IPS DF 19.7 (cell line): ENCODE results near the gene EIF6.
"Not testable (repeated sequence)": the region's sequence is repeated elsewhere in the genome, so short reads cannot be mapped to it uniquely, and the experiment has no call there.

Experiments used
- DNase-seq: peaks from one replicate; pipeline ENCODE4 v3.0.0-alpha.2; 2013; ENCODE audit warnings: low read depth, low spot score

Gene EIF6

GRCh38 chr20:35257175-35257909 is 27.2 kb downstream of the EIF6 start:
- no peak for DNase-seq

GRCh38 chr20:35254448-35254999 is 30.0 kb downstream of the EIF6 start:
- no peak for DNase-seq

GRCh38 chr20:35253010-35253409 is 31.6 kb downstream of the EIF6 start:
- DNase-seq, result no peak

GRCh38 chr20:35252598-35252997 is 32.0 kb downstream of the EIF6 start:
- DNase-seq, result not testable (repeated sequence)

- DNase-seq, result no peak
These were observed 32.5 kb downstream of the EIF6 start for GRCh38 chr20:35252037-35252461.

- DNase-seq, result no peak
These were observed 33.0 kb downstream of the EIF6 start for GRCh38 chr20:35251613-35251940.

GRCh38 chr20:35248641-35249475 is 35.7 kb downstream of the EIF6 start:
- no peak for DNase-seq

- DNase-seq, result no peak
These were observed 37.8 kb downstream of the EIF6 start for GRCh38 chr20:35246723-35247122.

GRCh38 chr20:35243986-35244385 is 40.6 kb downstream of the EIF6 start:
- no peak for DNase-seq

- DNase-seq, result no peak
These were observed 41.3 kb downstream of the EIF6 start for GRCh38 chr20:35243317-35243716.

GRCh38 chr20:35240811-35241293 is 43.7 kb downstream of the EIF6 start:
- no peak for DNase-seq

GRCh38 chr20:35240083-35240810 is 44.3 kb downstream of the EIF6 start:
- no peak for DNase-seq

- DNase-seq, result no peak
These were observed 45.8 kb downstream of the EIF6 start for GRCh38 chr20:35238735-35239134.

- DNase-seq, result no peak
These were observed 46.4 kb downstream of the EIF6 start for GRCh38 chr20:35238170-35238569.

GRCh38 chr20:35237486-35237885 is 47.1 kb downstream of the EIF6 start:
- no peak for DNase-seq

GRCh38 chr20:35235881-35236280 is 48.7 kb downstream of the EIF6 start:
- DNase-seq, result no peak

- no peak for DNase-seq
These were observed 52.0 kb downstream of the EIF6 start for GRCh38 chr20:35232575-35232974.
